ENCODE results near the gene HCN3.
A peak's percentile ranks its signal among the peaks of the same experiment; 100 is the strongest.

HCN3 gene

DNA sequence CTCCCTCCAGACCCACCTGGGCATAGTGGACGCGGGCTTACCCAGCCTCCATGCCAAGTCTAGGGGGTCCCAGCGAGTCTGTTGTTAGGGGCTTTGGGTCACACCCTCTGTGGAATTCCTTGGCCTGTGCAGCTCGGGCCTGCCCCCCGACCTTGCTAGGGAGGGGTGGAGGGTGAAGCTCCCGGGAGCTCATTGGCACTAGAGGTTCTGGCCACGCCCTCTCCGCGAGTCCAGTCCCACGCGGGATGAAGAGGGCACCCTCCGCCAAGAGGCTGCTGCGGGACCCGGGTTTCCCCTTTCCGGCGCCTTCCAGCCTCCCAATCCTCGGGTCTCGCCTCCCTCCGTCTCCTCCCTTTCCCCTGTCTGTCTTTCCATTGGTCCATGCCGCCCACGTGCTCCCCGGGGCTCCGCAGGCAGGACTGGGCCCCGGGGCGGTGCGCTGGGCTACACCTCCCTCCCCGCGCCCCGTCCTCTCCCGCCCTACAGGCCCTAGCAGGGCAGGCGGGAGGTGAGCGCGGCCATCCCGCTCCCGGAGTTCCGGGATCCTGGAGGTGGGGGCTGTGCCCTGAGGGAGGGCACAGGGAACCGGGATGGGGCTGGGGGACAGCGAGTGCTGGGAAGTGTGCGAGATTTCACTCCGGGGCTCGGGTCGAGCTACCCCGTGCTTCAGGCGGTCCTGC, 46.9 kb downstream of the HCN3 start:
- H3K36me3 ChIP-seq (ENCODE audit: control insufficient read depth, insufficient read depth, low read length): no peaks in the 10 kb centered on the region
- TF ChIP-seq, protein P1, sequence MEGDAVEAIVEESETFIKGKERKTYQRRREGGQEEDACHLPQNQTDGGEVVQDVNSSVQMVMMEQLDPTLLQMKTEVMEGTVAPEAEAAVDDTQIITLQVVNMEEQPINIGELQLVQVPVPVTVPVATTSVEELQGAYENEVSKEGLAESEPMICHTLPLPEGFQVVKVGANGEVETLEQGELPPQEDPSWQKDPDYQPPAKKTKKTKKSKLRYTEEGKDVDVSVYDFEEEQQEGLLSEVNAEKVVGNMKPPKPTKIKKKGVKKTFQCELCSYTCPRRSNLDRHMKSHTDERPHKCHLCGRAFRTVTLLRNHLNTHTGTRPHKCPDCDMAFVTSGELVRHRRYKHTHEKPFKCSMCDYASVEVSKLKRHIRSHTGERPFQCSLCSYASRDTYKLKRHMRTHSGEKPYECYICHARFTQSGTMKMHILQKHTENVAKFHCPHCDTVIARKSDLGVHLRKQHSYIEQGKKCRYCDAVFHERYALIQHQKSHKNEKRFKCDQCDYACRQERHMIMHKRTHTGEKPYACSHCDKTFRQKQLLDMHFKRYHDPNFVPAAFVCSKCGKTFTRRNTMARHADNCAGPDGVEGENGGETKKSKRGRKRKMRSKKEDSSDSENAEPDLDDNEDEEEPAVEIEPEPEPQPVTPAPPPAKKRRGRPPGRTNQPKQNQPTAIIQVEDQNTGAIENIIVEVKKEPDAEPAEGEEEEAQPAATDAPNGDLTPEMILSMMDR (IDR thresholded peaks at IDR 0.05): no peak
- H3K9ac ChIP-seq: no peak overlapping the region
- H3K4me3 ChIP-seq (ENCODE audit: low read depth, low read length): peak overlapping the region; percentile 99
- H3K27me3 ChIP-seq (ENCODE audit: control insufficient read depth, insufficient read depth, low read length): no peaks in the 10 kb centered on the region
- H2AFZ ChIP-seq: peak overlapping the region; percentile 82
- no peaks in the 10 kb centered on the region for H3K4me1 ChIP-seq
- no peaks in the 10 kb centered on the region for H3K9me3 ChIP-seq (ENCODE audit: control insufficient read depth, low read length)
- H3K4me2 ChIP-seq (ENCODE audit: low read length): peak overlapping the region; percentile 100
- H3K27ac ChIP-seq: peak overlapping the region; percentile 95
- H3K79me2 ChIP-seq: no peaks in the 10 kb centered on the region

DNA sequence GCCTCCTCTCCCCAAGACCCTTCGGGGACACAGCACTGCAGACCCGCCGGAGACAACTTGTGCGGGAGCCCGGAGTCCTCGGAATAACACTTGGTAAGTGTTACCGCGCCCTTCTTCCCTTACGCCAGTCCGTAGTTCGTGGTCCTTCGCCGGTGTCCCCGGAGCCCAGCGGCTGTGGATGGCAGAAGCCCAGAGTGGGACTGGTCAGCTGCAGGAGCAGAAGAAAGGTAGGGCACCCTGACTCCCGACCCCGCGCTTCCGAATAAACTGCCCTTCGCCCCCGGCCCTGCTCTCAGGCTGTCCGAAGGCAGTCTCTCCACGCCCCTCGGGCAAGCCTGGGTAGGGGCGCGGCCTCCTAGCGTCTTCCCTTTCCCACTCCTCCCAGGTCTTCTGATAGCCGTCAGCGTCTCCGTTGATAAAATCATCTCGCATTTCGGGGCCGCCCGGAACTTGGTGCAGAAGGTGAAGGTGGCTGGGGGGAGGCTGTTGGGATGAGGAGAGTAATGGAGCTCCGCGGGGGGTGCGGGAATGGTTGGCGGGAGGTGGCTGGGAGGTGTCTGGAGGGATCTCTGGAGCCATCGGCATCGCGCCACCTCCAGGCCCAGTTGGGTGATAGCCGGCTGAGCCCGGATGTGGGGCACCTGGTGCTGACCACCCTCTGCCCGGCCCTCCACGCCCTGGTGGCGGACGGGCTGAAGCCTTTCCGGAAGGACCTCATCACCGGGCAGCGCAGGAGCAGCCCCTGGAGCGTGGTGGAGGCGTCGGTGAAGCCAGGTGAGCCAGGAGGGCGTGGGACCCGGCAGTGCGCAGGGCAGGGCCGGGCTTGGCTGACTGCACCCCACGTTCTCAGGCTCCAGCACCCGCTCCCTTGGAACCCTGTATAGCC, 47.7 kb downstream of the HCN3 start:
- H3K79me2 ChIP-seq: no peaks in the 10 kb centered on the region
- H3K4me3 ChIP-seq (ENCODE audit: low read depth, low read length): peak overlapping the region; percentile 99
- no peaks in the 10 kb centered on the region for H3K36me3 ChIP-seq (ENCODE audit: control insufficient read depth, insufficient read depth, low read length)
- H2AFZ ChIP-seq: peak overlapping the region; percentile 82
- H3K9ac ChIP-seq: no peak overlapping the region
- no peaks in the 10 kb centered on the region for H3K27me3 ChIP-seq (ENCODE audit: control insufficient read depth, insufficient read depth, low read length)
- TF ChIP-seq, protein P1 (IDR thresholded peaks at IDR 0.05): peak; percentile 21
- H3K27ac ChIP-seq: peak overlapping the region; percentile 95
- H3K4me2 ChIP-seq (ENCODE audit: low read length): peak overlapping the region; percentile 100
- H3K4me1 ChIP-seq: no peaks in the 10 kb centered on the region
- no peaks in the 10 kb centered on the region for H3K9me3 ChIP-seq (ENCODE audit: control insufficient read depth, low read length)

DNA sequence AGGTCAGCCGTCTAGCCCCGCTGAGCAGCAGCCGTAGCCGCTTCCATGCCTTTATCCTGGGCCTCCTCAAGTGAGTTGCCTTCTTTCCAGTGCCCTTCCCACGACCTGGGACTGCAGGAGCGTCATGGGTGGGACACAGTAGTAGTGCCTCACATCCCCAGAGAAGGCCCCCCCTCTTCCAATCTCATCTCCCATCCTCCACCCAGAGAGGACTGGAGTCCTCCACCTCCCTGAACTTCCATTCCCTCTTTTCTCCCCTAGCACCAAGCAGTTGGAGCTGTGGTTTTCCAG, 48.3 kb downstream of the HCN3 start:
- Histone ChIP-seq H3K9ac (no peak overlapping the region), H2AFZ (no peak overlapping the region), H3K79me2 (no peaks in the 10 kb centered on the region), H3K4me1 (no peaks in the 10 kb centered on the region), H3K36me3 (ENCODE audit: control insufficient read depth, insufficient read depth, low read length) (no peaks in the 10 kb centered on the region), H3K4me3 (ENCODE audit: low read depth, low read length) (no peak overlapping the region), H3K27me3 (ENCODE audit: control insufficient read depth, insufficient read depth, low read length) (no peaks in the 10 kb centered on the region), H3K27ac (peak overlapping the region; percentile 29), H3K4me2 (ENCODE audit: low read length) (peak overlapping the region; percentile 100), H3K9me3 (ENCODE audit: control insufficient read depth, low read length) (no peaks in the 10 kb centered on the region)
- TF ChIP-seq, protein P1 (IDR thresholded peaks at IDR 0.05): no peak

DNA sequence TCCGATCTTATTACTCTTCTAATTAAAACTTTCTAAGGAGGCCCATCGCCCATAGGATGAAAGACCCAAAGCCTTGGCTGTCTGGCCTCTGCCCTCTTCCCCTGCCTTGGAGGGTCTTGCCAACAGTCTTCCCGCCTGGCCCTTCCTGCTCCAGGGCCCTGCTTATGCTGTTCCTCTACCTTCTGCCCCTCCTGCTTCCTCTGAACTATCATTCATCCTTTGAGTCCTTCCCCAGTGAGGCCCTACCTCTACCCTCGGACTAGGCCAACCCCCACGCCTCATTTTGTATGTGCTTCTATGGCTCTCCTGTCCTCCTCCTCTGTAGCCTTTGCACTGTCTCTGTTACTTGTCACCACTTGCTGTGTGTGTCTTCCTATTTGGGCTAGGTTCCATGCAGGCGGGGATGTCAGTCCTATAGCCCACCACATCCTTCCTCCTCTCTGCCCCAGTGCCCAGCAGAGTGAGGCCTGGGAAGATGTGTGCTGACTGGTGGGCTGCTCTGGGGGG, 48.8 kb downstream of the HCN3 start:
- H3K27me3 ChIP-seq (ENCODE audit: control insufficient read depth, insufficient read depth, low read length): no peaks in the 10 kb centered on the region
- H3K27ac ChIP-seq: no peak overlapping the region
- H3K36me3 ChIP-seq (ENCODE audit: control insufficient read depth, insufficient read depth, low read length): no peaks in the 10 kb centered on the region
- no peak overlapping the region for H3K9ac ChIP-seq
- H2AFZ ChIP-seq: no peak overlapping the region
- H3K9me3 ChIP-seq (ENCODE audit: control insufficient read depth, low read length): no peaks in the 10 kb centered on the region
- no peaks in the 10 kb centered on the region for H3K79me2 ChIP-seq
- no peak overlapping the region for H3K4me2 ChIP-seq (ENCODE audit: low read length)
- TF ChIP-seq, protein P1 (IDR thresholded peaks at IDR 0.05): no peak
- no peaks in the 10 kb centered on the region for H3K4me1 ChIP-seq
- no peak overlapping the region for H3K4me3 ChIP-seq (ENCODE audit: low read depth, low read length)
